HG02840 (cell line): ENCODE data around the gene MSMP.

Source experiments
- ATAC-seq: cut with Tn5 transposase; IDR thresholded peaks from one replicate; pipeline ENCODE4 v1.9.1; 2021; ENCODE audit warnings: mild to moderate bottlenecking, moderate library complexity, moderate number of reproducible peaks; ENCODE audit not compliant: unreplicated experiment, low FRiP score

The MSMP gene

GRCh38 chr9:35754264-35754663 lies at the start of gene MSMP:
Gene MSMP, minus strand, starts transcription at chr9:35754276. Its CDS starts 147 bp downstream, at chr9:35754129.
- ATAC-seq: no peak

- ATAC-seq: no peak
Measured at GRCh38 chr9:35801328-35802128, 47.5 kb upstream of the MSMP start.

GRCh38 chr9:35800530-35800929 lies 46.5 kb upstream of the MSMP start:
- no peak for ATAC-seq

- no peak for ATAC-seq
Measured at GRCh38 chr9:35798658-35799374, 44.7 kb upstream of the MSMP start.

GRCh38 chr9:35797311-35798109 lies 43.4 kb upstream of the MSMP start:
- no peak for ATAC-seq

GRCh38 chr9:35795695-35796094 lies 41.6 kb upstream of the MSMP start:
- no peak for ATAC-seq

GRCh38 chr9:35793461-35793860 lies 39.4 kb upstream of the MSMP start:
- ATAC-seq: no peak

GRCh38 chr9:35792826-35793225 lies 38.8 kb upstream of the MSMP start:
- no peak for ATAC-seq

GRCh38 chr9:35792024-35792813 lies 38.1 kb upstream of the MSMP start:
- no peak for ATAC-seq

- no peak for ATAC-seq
Measured at GRCh38 chr9:35791297-35791921, 37.3 kb upstream of the MSMP start, which contains the start of gene NPR2. Gene NPR2, plus strand, starts transcription at chr9:35791591. Its CDS starts 818 bp downstream, at chr9:35792409.

GRCh38 chr9:35790385-35791296 lies 36.6 kb upstream of the MSMP start:
- no peak for ATAC-seq

- ATAC-seq: no peak
Measured at GRCh38 chr9:35790025-35790384, 35.9 kb upstream of the MSMP start.

GRCh38 chr9:35789541-35789940 lies 35.5 kb upstream of the MSMP start:
- no peak for ATAC-seq

GRCh38 chr9:35783418-35783817 lies 29.3 kb upstream of the MSMP start:
- no peak for ATAC-seq

GRCh38 chr9:35781066-35781465 lies 27.0 kb upstream of the MSMP start:
- ATAC-seq: no peak

GRCh38 chr9:35778496-35778895 lies 24.4 kb upstream of the MSMP start:
- no peak for ATAC-seq

- ATAC-seq: no peak
Measured at GRCh38 chr9:35776018-35776417, 21.9 kb upstream of the MSMP start.

GRCh38 chr9:35774907-35775635 lies 21.0 kb upstream of the MSMP start:
- ATAC-seq: no peak
